ENCODE data around the gene PBX1.

PBX1 gene

GRCh38 chr1:164564378-164564777 lies 5.4 kb downstream of the PBX1 start:
- no peak for DNase-seq

GRCh38 chr1:164565357-164565756 lies 6.4 kb downstream of the PBX1 start:
- DNase-seq = no peak

- no peak for DNase-seq
These were observed 8.8 kb downstream of the PBX1 start for GRCh38 chr1:164567774-164568173.

GRCh38 chr1:164569241-164569640 lies 10.3 kb downstream of the PBX1 start:
- DNase-seq = no peak

- DNase-seq = no peak
These were observed 10.9 kb downstream of the PBX1 start for GRCh38 chr1:164569866-164570265.

GRCh38 chr1:164571333-164571732 lies 12.3 kb downstream of the PBX1 start:
- DNase-seq = no peak

- no peak for DNase-seq
These were observed 16.4 kb downstream of the PBX1 start for GRCh38 chr1:164575356-164575886.

- DNase-seq = no peak
These were observed 17.6 kb downstream of the PBX1 start for GRCh38 chr1:164576291-164577271.

GRCh38 chr1:164577291-164577690 lies 18.3 kb downstream of the PBX1 start:
- DNase-seq = no peak

- no peak for DNase-seq
These were observed 19.7 kb downstream of the PBX1 start for GRCh38 chr1:164578479-164579200.

GRCh38 chr1:164579381-164579780 lies 20.4 kb downstream of the PBX1 start:
- DNase-seq = no peak

- no peak for DNase-seq
These were observed 22.8 kb downstream of the PBX1 start for GRCh38 chr1:164581762-164582161.

- DNase-seq = no peak
These were observed 24.2 kb downstream of the PBX1 start for GRCh38 chr1:164583196-164583595.

- DNase-seq = no peak
These were observed 25.0 kb downstream of the PBX1 start for GRCh38 chr1:164583835-164584539.

- no peak for DNase-seq
These were observed 27.6 kb downstream of the PBX1 start for GRCh38 chr1:164586591-164586990.

- no peak for DNase-seq
These were observed 28.9 kb downstream of the PBX1 start for GRCh38 chr1:164587617-164588501.

GRCh38 chr1:164588516-164589341 lies 29.7 kb downstream of the PBX1 start:
- no peak for DNase-seq

- no peak for DNase-seq
These were observed 30.4 kb downstream of the PBX1 start for GRCh38 chr1:164589408-164589807.

- no peak for DNase-seq
These were observed 31.1 kb downstream of the PBX1 start for GRCh38 chr1:164589961-164590507.

- DNase-seq = no peak
These were observed 31.6 kb downstream of the PBX1 start for GRCh38 chr1:164590592-164590991.

- no peak for DNase-seq
These were observed 32.9 kb downstream of the PBX1 start for GRCh38 chr1:164591858-164592257.

Data from CD4-positive, alpha-beta T cell treated with Interleukin-10 for 1 hour (primary cell).